SW480 (cell line): ENCODE data around the gene KIF1B.

ENCODE experiments used
- DNase-seq: peaks from one replicate; pipeline ENCODE4 v3.0.0-alpha.2; 2016; ENCODE audit warnings: low spot score

Gene KIF1B, protein sequence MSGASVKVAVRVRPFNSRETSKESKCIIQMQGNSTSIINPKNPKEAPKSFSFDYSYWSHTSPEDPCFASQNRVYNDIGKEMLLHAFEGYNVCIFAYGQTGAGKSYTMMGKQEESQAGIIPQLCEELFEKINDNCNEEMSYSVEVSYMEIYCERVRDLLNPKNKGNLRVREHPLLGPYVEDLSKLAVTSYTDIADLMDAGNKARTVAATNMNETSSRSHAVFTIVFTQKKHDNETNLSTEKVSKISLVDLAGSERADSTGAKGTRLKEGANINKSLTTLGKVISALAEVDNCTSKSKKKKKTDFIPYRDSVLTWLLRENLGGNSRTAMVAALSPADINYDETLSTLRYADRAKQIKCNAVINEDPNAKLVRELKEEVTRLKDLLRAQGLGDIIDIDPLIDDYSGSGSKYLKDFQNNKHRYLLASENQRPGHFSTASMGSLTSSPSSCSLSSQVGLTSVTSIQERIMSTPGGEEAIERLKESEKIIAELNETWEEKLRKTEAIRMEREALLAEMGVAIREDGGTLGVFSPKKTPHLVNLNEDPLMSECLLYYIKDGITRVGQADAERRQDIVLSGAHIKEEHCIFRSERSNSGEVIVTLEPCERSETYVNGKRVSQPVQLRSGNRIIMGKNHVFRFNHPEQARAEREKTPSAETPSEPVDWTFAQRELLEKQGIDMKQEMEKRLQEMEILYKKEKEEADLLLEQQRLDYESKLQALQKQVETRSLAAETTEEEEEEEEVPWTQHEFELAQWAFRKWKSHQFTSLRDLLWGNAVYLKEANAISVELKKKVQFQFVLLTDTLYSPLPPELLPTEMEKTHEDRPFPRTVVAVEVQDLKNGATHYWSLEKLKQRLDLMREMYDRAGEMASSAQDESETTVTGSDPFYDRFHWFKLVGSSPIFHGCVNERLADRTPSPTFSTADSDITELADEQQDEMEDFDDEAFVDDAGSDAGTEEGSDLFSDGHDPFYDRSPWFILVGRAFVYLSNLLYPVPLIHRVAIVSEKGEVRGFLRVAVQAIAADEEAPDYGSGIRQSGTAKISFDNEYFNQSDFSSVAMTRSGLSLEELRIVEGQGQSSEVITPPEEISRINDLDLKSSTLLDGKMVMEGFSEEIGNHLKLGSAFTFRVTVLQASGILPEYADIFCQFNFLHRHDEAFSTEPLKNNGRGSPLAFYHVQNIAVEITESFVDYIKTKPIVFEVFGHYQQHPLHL (N-terminal part only)

DNA sequence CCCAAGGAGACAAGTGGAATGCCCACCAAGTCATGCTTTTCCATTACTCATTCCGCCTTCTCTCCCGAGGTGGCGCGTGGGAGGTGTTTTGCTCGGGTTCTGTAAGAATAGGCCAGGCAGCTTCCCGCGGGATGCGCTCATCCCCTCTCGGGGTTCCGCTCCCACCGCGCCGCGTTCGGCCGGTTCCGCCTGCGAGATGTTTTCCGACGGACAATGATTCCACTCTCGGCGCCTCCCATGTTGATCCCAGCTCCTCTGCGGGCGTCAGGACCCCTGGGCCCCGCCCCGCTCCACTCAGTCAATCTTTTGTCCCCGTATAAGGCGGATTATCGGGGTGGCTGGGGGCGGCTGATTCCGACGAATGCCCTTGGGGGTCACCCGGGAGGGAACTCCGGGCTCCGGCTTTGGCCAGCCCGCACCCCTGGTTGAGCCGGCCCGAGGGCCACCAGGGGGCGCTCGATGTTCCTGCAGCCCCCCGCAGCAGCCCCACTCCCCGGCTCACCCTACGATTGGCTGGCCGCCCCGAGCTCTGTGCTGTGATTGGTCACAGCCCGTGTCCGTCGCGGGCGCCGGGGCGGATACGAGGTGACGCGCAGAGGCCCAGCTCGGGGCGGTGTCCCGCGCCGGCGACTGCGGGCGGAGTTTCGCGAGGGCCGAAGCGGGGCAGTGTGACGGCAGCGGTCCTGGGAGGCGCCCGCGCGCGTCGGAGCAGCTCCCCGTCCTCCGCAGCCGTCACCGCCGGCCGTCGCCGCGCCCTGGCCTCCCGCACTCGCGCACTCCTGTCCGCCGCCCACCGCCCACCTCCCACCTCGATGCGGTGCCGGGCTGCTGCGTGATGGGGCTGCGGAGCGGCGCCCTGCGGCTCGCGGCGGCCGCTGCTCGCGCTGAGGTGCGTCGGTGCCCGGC, at the start of gene KIF1B:
Gene KIF1B (plus strand): TSS at position 666 of the 906 bp plus-strand sequence. CDS start 21,759 bp downstream, outside the sequence.
- DNase-seq: peak; percentile 97

DNA sequence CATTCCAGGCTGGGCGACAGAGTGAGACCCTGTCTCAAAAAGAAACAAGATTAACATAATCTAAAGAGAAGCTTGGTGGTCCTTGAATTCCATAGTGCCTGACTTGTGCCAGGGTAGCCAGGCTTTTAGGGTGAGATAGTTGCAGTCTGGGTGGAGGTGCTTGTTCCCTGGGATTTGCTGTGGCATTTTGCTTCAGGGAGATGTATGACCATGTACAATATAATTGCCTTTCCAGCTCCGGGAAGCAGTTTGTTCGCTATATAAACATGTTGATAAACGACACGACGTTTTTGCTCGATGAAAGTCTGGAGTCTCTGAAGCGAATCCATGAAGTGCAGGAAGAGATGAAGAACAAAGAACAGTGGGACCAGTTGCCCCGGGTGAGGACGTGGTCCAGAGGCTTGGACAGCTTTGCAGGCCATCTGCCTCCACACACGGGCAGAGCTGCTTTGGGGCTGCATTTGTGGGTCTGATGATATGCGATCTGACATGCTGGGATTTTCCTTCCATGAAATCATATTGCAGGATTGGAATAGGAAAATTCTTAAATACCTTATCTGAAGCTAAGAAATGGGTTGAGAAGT, 49.4 kb upstream of the KIF1B start:
- no peak for DNase-seq

DNA sequence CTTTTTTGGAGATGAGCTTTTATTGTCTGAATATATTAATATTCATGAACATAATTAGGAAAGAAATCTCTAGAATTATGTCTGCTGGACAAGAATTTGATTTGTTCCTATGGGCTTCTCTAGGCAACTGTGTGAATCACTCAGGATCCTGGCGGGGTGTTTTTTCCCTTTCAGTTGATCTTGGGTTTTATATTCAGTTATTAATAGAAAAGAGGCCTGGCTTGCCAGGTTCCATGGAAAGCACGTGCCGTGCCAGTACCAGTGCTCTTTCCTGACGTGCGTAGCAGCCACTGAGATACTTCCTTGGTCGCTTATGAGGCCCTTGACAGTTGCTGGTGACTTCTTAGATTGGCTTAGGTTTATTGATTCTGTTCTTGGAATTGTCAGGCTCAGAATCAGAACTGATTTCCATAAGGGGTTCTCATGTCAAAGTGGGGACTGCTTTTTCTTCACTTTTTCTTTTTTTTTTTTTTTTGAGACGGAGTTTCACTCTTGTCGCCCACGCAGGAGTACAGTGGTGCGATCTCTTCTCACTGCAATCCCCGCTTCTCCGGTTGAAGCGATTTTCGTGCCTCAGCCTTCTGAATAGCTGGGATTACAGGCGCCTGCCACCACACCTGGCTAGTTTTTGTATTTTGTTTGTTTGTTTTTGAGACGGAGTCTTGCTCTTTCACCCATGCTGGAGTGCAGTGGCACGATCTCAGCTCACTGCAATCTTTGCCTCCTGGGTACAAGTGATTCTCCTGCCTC, 48.7 kb upstream of the KIF1B start:
- no peak for DNase-seq

DNA sequence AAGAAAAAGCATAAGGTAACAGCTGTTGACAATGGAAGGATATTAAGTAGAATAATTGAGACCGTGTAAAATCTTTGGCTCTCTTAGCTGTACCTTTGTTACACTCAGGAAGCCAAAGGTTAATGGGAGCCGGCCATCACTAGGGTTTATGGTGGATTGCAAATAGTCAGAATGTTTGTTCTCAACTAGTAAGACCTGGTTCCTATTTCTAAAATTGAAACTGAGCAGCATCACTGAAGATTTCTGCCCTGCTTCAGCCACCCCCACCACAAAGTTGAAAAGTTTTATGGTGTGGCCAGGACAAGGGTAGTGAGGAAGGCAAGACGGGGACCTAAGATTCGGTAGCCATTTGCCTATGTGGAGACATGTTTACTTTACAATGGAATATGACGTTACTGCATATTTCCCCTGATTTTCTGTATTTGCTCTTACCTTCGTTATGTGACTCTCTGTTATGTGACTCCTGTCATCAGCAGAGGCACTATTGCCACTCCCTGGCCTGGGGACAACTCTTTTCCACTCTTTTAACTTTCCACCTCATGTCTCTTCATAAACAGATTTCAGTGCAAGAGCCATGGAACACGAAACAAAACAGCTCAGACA, 41.4 kb upstream of the KIF1B start:
- DNase-seq: no peak

DNA sequence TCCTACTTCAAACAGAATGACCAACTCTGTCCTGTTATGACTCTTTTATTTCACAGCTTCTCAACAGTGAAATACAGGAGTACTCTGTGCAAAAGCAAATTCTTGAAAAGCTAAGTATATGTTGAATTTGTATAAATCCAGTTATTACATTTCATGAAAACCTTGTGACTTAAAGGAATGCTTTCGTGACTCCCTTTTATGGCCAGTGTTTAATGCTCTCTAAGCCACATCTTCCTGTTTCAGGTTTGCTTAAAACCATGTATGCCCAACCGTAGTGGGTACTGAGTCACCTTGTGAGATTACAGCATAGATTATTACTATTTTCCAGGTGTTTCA, 40.2 kb upstream of the KIF1B start:
- DNase-seq: no peak

DNA sequence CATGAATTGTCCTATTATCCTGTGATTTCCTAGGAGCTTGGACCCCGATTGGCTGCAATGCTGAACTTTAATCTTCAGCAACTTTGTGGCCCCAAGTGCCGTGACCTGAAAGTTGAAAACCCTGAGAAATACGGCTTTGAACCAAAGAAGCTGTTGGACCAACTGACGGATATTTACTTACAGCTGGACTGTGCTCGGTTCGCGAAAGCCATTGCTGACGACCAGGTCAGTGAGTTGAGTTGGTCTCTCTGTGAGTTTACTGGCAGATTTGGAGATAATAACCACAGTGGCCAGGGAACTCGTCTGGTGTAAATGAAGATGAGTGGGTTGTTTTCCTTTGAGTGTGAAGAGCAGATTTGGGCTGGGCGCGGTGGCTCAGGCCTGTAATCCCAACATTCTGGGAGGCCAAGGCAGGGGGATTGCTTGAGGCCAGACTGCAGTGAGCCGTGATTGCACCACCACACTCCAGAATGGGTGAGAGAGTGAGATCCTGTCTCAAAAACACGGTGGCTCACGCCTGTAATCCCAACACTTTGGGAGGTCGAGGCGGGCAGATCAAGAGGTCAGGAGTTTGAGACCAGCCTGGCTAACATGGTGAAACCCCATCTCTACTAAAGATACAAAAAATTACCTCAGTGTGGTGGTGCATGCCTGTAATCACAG, 39.1 kb upstream of the KIF1B start:
- no peak for DNase-seq

DNA sequence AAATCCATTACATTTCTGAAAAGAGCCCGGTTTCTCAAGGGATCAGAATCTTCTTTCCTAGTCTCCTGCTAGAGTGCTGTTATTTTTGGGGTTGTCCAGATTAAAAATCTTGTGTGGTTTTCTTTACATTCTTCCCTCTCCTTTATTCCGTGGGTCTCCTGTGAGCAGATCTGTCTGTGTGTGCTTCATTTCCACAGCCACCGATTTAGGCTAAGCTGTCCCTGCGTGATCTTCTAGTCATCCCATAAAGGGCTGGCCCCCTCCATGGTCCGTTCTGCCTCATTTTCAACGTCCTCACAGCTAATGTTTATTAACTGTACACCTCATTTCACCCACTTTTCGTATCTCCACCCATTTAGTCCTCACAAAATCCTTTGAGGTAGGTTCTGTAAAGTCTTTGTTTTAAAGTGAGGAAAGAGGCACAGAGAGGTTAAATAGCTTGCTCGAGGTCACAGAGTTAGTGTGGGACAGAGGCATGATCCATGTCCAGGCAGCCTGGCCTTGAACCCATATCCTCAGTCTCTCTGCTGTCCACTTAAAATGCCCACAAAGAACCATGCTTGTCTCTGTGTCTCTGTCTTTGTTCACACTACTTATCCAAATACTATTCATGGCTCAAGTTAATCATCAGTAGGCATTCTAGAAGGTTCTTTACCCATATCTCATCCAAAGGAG, 38.2 kb upstream of the KIF1B start:
- no peak for DNase-seq

DNA sequence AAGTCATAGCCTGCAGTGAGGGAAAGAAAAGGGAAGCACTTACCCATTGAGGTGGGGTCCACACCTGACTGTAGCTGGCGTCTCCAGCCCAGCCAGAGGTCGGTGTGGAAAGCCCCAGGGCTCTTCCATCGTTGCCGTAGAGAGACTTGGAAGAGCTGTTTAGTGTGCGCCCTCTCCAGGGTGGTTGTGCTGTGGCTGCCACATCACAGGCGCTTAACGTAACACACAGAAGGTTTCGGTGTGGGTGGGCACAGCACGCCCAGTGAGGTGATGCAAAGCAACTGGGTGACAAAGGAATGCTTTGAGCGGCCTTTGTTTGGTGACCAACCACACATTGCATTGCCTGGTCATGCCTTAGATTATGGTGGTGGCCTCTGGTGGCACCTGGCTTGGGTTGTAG, 36.8 kb upstream of the KIF1B start:
- DNase-seq: no peak

DNA sequence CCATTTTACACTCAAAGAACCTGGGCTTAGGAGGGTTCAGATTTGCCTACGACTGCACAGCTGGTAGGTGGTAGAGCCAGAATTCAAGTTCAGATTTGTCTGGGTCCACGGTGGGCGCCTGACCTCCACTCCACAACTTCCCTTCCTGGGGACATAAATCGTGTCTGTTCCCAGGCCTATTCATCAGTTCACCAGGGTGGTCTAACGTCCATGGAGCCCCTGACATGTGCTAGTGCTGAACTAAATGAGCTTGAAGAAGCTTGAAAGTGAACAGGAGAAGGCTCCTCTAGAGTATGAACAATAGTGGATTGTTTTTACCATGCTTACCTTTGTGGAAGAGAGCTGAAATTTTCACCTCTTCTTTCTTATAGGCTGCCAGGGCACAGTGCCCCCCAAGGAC, 32.5 kb upstream of the KIF1B start:
- DNase-seq: no peak

DNA sequence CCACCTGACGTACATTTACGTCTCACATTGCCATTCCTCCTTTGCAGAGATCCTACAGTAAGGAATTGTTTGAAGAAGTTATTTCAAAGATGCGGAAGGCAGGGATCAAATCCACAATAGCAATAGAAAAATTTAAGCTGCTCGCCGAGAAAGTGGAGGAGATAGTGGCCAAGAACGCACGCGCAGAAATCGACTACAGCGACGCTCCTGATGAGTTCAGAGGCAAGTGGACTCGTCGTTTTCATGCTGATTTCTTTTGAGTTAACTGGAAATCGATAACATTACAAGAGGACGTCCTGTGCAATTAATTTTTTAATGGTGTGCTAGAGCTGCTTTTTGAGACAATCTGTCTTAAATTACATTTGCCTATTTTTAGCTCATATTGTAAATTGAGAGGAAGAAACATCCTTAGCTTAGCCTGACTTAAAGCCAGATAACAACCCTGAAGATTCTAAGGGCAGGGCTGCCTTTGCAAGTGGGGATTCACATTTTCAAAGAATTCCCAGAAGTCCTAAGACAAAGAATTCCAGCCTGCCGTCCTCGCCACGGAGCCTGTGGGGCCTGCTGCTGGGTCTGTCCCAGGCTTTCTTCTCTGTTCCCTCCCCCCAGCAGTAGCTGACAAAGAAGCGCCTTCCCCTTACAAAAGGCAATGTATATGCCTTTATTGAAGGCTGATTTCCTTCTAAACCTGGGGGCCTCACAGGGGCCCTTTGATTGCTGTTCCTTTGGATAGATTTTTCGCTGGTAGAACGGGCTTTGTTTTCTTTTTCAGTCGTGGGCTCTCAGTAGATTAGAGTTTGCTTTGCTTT, 31.6 kb upstream of the KIF1B start:
- DNase-seq: no peak

DNA sequence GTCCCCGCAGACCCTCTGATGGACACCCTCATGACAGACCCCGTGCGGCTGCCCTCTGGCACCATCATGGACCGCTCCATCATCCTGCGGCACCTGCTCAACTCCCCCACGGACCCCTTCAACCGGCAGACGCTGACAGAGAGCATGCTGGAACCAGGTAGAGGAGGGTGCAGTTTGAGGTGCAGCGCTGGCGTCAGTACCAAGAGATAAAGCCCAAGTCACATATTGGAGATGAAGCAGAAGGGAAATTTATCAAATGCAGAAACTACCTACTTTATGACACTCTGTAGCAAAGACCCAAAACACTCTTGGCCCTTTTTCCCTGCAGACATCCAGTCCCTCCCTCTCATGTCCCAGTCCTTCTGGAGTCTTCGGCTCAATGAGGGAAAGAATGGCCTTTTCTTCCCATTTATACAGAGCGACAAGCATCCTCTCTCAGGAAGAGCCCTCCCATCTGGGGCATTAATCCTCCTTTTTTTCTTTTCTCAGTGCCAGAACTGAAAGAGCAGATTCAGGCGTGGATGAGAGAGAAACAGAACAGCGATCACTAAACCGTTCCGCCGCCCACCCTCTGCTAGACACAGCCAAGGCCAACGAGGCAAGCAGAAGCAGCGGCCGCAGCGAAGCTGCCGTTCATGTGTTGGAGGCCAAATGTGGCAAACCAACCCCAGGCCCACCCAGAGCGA, 30.8 kb upstream of the KIF1B start:
- DNase-seq: no peak

DNA sequence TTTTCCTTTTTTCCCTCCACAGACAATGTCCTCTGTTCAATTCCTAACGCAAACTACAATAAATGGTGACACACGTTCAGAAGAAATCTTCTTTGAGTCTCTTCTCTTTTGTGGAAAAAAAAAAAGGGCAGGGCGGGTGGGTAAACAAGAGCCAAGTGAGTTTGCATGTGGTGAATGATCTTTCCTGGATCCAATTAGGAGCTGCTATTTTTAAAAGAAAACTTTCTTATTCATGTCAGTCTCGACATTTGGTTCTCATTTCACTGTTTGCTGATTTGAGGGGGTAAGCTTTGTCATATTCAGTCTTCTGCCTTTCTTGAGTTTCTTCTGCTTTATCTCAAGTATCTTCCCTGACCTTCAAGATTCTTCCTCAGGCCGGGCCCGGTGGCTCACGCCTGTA, 29.2 kb upstream of the KIF1B start:
- no peak for DNase-seq

DNA sequence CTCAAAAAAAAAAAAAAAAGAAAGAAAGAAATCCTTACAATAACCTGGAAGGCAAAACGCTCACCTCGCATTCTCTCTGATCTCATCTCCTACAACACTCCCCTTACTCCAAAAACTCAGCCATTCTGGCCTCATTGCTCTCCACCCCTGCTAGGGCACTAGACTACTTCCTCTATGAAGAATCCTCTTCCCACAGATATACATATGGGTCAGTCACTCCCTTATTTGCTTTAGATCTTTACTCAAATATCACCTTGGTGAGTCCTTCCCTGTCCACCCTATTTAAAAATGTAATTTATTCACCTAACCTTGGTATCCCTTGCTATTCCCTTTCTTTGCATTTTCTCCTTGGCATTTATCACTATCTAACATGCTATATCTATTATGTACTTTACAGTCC, 24.6 kb upstream of the KIF1B start:
- no peak for DNase-seq

DNA sequence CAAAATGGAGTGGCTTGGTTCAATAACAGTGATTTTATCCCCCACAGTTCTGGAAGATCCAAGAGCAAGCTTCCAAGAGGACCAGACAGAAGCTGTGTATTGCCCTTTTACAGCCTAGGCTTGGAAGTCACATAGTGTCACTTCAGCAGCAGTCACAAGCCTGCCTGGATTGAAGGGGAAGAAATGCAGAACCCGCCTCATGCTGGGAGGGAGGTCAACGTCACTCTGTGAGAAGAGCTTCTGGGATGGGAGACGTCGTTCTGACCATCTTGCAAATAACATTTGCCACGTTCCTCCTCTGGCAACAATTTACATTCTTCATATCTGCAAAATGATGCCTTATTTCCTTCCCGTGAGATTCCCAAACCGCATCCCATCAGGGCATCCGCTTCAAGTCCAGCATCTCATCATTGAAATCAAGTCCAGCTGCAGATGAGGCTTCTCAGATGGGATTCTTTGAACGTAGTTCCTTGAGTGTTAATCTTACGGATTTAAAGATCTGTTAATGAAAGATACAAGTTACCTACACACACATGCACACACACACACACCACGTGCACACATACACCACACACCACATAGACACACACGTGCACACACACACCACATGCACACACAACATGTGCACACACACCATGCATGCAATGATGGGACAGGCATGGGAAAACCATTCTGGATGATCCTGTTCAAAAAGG, 23.9 kb upstream of the KIF1B start:
- no peak for DNase-seq

DNA sequence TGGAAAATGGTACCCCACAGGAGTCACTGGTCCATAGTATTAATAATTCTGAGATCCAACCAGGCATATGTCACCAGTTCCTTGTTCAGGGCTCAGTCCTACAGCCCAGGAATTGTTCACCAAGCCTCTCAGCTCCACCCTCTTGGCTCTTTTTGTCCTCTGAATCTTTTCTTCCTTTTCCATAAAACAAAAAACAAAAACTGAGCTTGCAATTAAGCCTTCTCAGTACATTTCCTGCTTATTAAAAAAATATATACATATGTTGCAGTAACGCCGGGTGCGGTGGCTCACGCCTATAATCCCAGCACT, 23.4 kb upstream of the KIF1B start:
- no peak for DNase-seq

DNA sequence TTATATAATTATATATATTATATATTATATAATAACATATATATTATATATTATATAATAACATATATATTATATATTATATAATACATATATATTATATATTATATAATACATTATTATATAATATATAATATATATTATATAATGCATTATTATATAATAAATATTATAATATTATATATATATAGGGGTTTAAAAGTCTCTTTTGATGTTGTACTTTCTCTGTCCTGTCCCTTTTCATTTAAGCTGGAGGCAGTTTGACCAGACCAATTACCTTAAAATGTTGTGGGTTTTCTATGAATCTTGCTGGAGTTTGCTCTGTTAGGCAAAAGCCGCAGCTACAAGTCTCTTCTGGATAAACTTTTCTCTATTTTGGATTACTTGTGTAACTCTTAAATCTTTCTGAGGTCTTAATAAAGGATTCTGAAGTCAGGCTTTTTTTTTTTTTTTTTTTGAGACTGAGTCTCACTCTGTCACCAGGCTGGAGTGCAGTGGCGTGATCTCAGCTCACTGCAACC, 22.2 kb upstream of the KIF1B start:
- no peak for DNase-seq

DNA sequence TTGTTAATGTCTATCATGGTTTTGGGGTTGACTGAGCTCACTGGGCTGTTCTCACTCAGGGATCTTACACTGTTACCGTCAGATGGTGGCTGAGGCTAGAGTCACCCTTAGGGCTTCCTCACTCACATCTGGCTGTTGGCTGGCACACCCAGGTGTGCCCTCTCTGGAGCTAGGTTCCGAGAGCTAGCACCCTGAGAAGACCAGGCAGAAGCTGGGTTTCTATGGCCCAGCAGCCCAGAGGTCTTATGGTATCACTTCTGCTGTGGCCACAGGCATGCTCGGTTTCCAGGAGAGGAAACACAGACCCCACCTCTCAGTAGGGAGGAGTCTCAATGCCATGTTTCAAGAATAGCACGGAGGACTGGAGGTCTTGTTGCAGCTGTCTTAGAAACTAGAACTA, 20.7 kb upstream of the KIF1B start:
- no peak for DNase-seq
